NB4 (cell line): Measurements from ENCODE around the gene ESCO1.
"Not testable (repeated sequence)": the region's sequence is repeated elsewhere in the genome, so short reads cannot be mapped to it uniquely, and the experiment has no call there.

Experiments used
- DNase-seq: peaks from one replicate; pipeline ENCODE4 v3.0.0; 2010; ENCODE audit warnings: low read depth
- H3K4me3 ChIP-seq: one replicate; pipeline ENCODE4 v1.5.1; 2011; ENCODE audit warnings: mild to moderate bottlenecking, low read depth, low read length, moderate library complexity
- MYC ChIP-seq: IDR thresholded peaks from 2 replicates; pipeline ENCODE4 v1.6.1; 2011; ENCODE audit warnings: low read depth, low read length
- POLR2A ChIP-seq: IDR thresholded peaks from 2 replicates; pipeline ENCODE4 v1.6.1; 2011; ENCODE audit warnings: mild to moderate bottlenecking; ENCODE audit not compliant: insufficient read length; ENCODE audit errors: extremely low read depth
- TF ChIP-seq, protein P1 (sequence below): IDR thresholded peaks from one replicate; pipeline ENCODE4 v1.5.1; 2012; ENCODE audit warnings: low read depth, low read length
- TF ChIP-seq, protein P2 (sequence below): IDR thresholded peaks from 2 replicates; pipeline ENCODE4 v1.6.1; 2011; ENCODE audit warnings: low read depth, low read length

The ESCO1 gene, protein sequence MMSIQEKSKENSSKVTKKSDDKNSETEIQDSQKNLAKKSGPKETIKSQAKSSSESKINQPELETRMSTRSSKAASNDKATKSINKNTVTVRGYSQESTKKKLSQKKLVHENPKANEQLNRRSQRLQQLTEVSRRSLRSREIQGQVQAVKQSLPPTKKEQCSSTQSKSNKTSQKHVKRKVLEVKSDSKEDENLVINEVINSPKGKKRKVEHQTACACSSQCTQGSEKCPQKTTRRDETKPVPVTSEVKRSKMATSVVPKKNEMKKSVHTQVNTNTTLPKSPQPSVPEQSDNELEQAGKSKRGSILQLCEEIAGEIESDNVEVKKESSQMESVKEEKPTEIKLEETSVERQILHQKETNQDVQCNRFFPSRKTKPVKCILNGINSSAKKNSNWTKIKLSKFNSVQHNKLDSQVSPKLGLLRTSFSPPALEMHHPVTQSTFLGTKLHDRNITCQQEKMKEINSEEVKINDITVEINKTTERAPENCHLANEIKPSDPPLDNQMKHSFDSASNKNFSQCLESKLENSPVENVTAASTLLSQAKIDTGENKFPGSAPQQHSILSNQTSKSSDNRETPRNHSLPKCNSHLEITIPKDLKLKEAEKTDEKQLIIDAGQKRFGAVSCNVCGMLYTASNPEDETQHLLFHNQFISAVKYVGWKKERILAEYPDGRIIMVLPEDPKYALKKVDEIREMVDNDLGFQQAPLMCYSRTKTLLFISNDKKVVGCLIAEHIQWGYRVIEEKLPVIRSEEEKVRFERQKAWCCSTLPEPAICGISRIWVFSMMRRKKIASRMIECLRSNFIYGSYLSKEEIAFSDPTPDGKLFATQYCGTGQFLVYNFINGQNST

DNA sequence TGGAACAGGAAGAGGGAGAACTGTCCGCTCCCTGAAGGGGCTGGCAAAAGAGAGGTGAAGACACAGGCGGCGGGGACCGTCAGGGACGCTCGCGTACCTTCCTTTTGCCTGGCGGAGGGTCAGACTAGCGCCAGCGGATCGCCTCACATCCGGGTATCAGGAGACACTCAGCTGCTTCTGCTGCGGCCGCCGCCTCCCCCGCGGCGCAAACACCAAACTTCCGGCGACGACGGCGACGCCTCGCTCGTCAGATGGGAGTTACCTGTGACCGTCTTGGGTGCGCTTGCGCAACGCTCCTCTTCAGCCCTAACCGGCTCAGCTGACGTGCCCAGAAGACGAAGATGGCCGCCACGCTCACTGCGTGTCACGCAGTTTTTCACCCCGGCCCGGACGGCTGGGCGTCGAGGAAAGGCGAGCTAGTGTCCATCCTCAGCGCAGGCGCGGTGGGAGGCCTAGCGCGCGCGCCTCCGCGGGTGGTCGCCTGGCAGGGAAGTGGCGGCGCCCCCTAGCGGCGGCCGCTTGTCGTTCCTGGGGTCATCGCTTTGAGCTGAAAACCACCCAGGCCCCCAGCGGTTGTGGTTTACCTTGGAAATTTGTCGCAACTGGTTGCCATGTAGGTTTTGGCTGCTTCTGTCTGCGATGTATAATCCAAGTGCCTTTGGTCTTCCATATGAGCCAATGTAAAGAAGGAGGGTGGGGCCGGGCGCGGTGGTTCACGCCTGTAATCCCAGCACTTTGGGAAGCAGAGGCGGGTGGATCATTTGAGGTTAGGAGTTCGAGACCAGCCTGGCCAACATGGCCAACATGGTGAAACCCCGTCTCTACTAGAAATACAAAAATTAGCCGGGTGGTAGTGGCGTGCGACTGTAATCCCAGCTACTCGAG, at the start of gene ESCO1:
ESCO1 (minus strand) TSS at position 179 of the 885 bp plus-strand sequence. CDS start 25,861 bp downstream, outside the sequence.
- H3K4me3 ChIP-seq = peak within 1 kb of the TSS; percentile 75
- TF ChIP-seq, protein P1, sequence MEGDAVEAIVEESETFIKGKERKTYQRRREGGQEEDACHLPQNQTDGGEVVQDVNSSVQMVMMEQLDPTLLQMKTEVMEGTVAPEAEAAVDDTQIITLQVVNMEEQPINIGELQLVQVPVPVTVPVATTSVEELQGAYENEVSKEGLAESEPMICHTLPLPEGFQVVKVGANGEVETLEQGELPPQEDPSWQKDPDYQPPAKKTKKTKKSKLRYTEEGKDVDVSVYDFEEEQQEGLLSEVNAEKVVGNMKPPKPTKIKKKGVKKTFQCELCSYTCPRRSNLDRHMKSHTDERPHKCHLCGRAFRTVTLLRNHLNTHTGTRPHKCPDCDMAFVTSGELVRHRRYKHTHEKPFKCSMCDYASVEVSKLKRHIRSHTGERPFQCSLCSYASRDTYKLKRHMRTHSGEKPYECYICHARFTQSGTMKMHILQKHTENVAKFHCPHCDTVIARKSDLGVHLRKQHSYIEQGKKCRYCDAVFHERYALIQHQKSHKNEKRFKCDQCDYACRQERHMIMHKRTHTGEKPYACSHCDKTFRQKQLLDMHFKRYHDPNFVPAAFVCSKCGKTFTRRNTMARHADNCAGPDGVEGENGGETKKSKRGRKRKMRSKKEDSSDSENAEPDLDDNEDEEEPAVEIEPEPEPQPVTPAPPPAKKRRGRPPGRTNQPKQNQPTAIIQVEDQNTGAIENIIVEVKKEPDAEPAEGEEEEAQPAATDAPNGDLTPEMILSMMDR = peak; percentile 53
- TF ChIP-seq MYC (peak; percentile 80), POLR2A (peak; percentile 60)
- TF ChIP-seq, protein P2, sequence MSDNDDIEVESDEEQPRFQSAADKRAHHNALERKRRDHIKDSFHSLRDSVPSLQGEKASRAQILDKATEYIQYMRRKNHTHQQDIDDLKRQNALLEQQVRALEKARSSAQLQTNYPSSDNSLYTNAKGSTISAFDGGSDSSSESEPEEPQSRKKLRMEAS = peak; percentile 76
- peak; percentile 99 for DNase-seq

DNA sequence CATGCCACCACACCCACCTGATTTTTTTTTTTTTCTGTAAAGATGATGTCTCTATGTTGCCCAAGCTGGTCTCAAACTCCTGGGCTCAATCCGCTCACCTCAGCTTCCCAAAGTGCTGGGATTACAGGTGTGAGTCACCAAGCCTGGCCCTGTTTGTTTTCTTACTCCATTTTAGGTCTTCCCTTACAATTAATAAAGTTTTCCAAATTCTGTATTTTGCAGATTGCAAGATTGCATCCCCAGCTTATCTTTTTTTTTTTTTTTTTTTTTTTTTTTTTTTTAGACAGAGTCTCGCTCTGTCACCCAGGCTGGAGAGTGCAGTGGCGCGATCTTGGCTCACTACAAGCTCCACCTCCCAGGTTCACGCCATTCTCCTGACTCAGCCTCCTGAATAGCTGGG, 39.9 kb upstream of the ESCO1 start:
- H3K4me3 ChIP-seq, DNase-seq: not testable (repeated sequence)

DNA sequence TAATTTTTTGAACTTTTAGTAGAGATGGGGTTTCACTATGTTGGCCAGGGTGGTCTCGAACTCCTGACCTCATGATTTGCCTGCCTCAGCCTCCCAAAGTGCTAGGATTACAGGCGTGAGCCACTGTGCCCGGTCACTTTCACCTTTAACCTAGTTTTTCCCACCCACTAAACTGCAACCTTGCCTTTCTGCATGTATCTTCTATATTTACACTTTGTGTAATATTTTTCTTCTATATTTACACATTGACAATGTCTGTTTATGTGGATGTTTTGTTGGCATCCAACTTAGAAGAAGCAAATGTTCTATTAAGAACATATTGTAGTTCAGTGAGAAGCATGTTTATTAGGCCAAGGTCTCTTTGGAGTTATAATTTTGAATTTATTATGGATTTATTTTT, 38.3 kb upstream of the ESCO1 start:
- TF ChIP-seq, protein P2 = no peak
- TF ChIP-seq POLR2A (no peak), MYC (no peak)
- TF ChIP-seq, protein P1 = no peak
- no peak for DNase-seq
- no peak overlapping the region for H3K4me3 ChIP-seq

DNA sequence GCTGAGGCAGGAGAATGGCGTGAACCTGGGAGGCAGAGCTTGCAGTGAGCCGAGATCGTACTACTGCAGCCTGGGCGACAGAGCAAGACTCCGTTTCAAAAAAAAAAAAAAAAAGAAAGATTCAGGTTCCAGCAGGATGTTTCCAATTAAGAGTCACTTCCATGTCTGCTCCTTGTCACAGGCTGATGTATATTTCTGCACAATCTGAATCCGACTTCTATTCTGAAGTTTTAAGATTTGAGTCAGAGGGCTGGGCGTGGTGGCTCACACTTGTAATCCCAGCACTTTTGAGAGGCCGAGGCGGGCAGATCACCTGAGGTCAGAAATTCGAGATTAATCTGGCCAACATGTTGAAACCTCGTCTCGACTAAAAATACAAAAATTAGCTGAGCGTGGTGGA, 36.3 kb upstream of the ESCO1 start:
- H3K4me3 ChIP-seq = no peak overlapping the region
- no peak for DNase-seq
- no peak for TF ChIP-seq POLR2A
- TF ChIP-seq MYC = no peak
- TF ChIP-seq, protein P2 = no peak
- TF ChIP-seq, protein P1 = no peak

DNA sequence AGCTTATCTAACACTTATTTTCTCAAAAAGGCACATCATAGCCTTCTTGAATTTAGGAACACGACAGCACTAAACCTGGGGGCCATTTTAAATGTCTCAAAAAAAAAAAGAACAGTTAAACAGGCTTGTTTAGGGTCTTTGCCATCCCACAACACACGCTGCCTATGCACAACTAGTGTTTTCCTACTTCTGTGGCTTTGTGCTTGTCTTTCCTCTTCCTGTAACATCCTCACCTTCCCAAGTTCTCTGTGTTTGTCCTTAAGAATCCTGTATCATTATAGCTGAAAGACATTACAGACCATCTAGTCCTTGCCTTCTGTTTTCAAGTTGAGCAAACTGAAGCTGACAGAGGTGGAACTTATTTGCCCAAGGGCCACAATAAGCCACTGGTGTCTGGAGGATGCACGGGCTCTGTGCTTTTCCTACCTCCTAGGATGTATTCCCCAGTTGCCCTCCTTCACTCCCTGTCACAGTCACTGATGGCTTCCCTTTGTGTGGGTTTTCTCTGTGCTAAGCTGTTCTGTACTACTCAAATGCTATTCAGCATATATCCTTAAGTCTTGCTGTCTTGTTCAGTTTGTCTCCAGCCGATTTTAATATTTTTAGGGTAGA, 34.2 kb upstream of the ESCO1 start:
- TF ChIP-seq MYC (no peak), POLR2A (no peak)
- TF ChIP-seq, protein P1 = no peak
- TF ChIP-seq, protein P2 = no peak
- no peak overlapping the region for H3K4me3 ChIP-seq
- DNase-seq = no peak
